K562 (cell line): ENCODE data around the gene ATF5. TPM values are rescaled to one million over a fixed set of nuclear protein-coding genes. Genes with fewer than 3 reads are reported as not detected.

Experiments used
- ATAC-seq: fragments of 200-7000 bp; cut with Tn5 transposase; 3 replicates; pipeline ENCODE4 v1.9.1; 2020; ENCODE audit warnings: moderate library complexity
- BruUV-seq: library from RNA; stranded (reverse); fragments of 400-500 nt; replicated peaks from 2 replicates; lab custom pipeline; 2021; lab: Mats Ljungman, UMichigan
- CTCF ChIA-PET: fragments of 300-600 bp; formaldehyde crosslinking; extraction: SDS; loops from one replicate; lab custom pipeline; 2021; ENCODE audit warnings: low intra/inter-chr PET ratio; lab: Yijun Ruan, JAX
- POLR2A ChIA-PET: fragments of 300-600, 350-650 bp; sonication (Branson Sonifier 250); formaldehyde crosslinking; extraction: SDS; loops from one replicate; lab custom pipeline; 2021; ENCODE audit warnings: antibody characterized with exemption, inconsistent platforms; lab: Yijun Ruan, JAX
- DNase-seq, 4 experiments: peaks; one replicate each; pipeline versions ENCODE4 v3.0.0 to v3.0.0-alpha.2; 2011 to 2018; ENCODE audit warnings: low spot score in 3 of 4, mixed read lengths in 3 of 4; ENCODE audit errors: extremely low read depth in 1 of 4
- FAIRE-seq: peaks from 2 replicates; lab custom pipeline; 2011; peaks lifted over from hg19 to GRCh38; lab: Jason Lieb, UNC
- H2AFZ ChIP-seq: 2 replicates; pipeline ENCODE4 v1.6.0; 2011; ENCODE audit warnings: low read depth, low read length, control low read depth, inconsistent platforms
- H3K27ac ChIP-seq: fragments of 200-600 bp; 3 replicates; pipeline ENCODE4 v1.8.0; 2011; ENCODE audit warnings: low read depth, mild to moderate bottlenecking, control low read depth, inconsistent platforms, low read length, moderate library complexity, mixed read lengths; ENCODE audit errors: extremely low read depth
- H3K27me3 ChIP-seq, 2 experiments: fragments of 300-600 bp in 1 of 2; 2 replicates in 1 of 2; 3 replicates in 1 of 2; pipeline versions ENCODE4 v1.6.0 to v1.8.0; 2011; ENCODE audit warnings: inconsistent platforms in 2 of 2, low read length in 2 of 2, mild to moderate bottlenecking in 1 of 2, mixed read lengths in 1 of 2, moderate library complexity in 1 of 2; ENCODE audit not compliant: control insufficient read depth in 2 of 2, insufficient read depth in 2 of 2
- H3K36me3 ChIP-seq: fragments of 300-600 bp; 3 replicates; pipeline ENCODE4 v1.8.0; 2011; ENCODE audit warnings: mild to moderate bottlenecking, low read length, inconsistent platforms; ENCODE audit not compliant: control insufficient read depth, insufficient read depth
- H3K4me1 ChIP-seq, 2 experiments: fragments of 200-600 bp in 1 of 2; replicated peaks in 1 of 2; 2 replicates in 1 of 2; 3 replicates in 1 of 2; pipeline versions ENCODE4 v1.5.1 to v1.8.0; 2011; ENCODE audit warnings: inconsistent platforms in 2 of 2, low read length in 2 of 2, mild to moderate bottlenecking in 1 of 2, mixed read lengths in 1 of 2, moderate library complexity in 1 of 2; ENCODE audit not compliant: control insufficient read depth in 2 of 2, insufficient read depth in 2 of 2
- H3K4me2 ChIP-seq: 2 replicates; pipeline ENCODE4 v1.6.1; 2011; ENCODE audit warnings: low read length, control low read depth, inconsistent platforms, mixed read lengths; ENCODE audit not compliant: insufficient read depth
- H3K4me3 ChIP-seq: fragments of 200-600 bp; sonication (generic), shearing (Covaris generic); 2 replicates; pipeline ENCODE4 v1.5.1; 2016; ENCODE audit warnings: control low read depth, inconsistent platforms
- H3K79me2 ChIP-seq: fragments of 200-600 bp; 3 replicates; pipeline ENCODE4 v1.8.0; 2011; ENCODE audit warnings: low read length, inconsistent platforms; ENCODE audit not compliant: control insufficient read depth, insufficient read depth
- H3K9ac ChIP-seq, 2 experiments: 2 replicates each; pipeline versions ENCODE4 v1.6.0 to v1.6.1; 2011; ENCODE audit warnings: low read depth in 2 of 2, low read length in 2 of 2, control low read depth in 1 of 2, inconsistent platforms in 1 of 2, mild to moderate bottlenecking in 1 of 2, mixed read lengths in 1 of 2; ENCODE audit not compliant: insufficient read depth in 1 of 2
- H3K9me1 ChIP-seq: one replicate; pipeline ENCODE4 v1.6.0; 2011; ENCODE audit warnings: inconsistent platforms, mild to moderate bottlenecking, low read length, moderate library complexity; ENCODE audit not compliant: control insufficient read depth, insufficient read depth
- H3K9me3 ChIP-seq: replicated peaks from 2 replicates; pipeline ENCODE4 v1.5.1; 2011; ENCODE audit warnings: low read depth, low read length, inconsistent platforms; ENCODE audit not compliant: control insufficient read depth, insufficient read depth
- H4K20me1 ChIP-seq: replicated peaks from 2 replicates; pipeline ENCODE4 v1.6.1; 2011; ENCODE audit warnings: low read length, inconsistent platforms, mixed read lengths; ENCODE audit not compliant: control insufficient read depth, insufficient read depth
- BACH1 ChIP-seq: fragments of 200-800 bp; sonication (Bioruptor generic); IDR thresholded peaks from 2 replicates; pipeline ENCODE4 v1.6.1; 2016; ENCODE audit warnings: missing genetic modification characterization, missing compliant biosample characterization
- ESRRB ChIP-seq: fragments of 250-450 bp; sonication (Bioruptor Pico); IDR thresholded peaks from 2 replicates; pipeline ENCODE4 v1.5.0; 2020; ENCODE audit warnings: mild to moderate bottlenecking, moderate library complexity, borderline replicate concordance
- HDAC3 ChIP-seq: fragments of 450-650 bp; IDR thresholded peaks from 2 replicates; pipeline ENCODE4 v1.6.1; 2018; ENCODE audit warnings: borderline replicate concordance, mild to moderate bottlenecking, moderate library complexity; ENCODE audit not compliant: partially characterized antibody
- KDM4B ChIP-seq, 2 experiments: fragments of 450-650 bp in 1 of 2; sonication (generic) in 1 of 2; IDR thresholded peaks; 2 replicates each; pipeline ENCODE4 v1.6.1; 2016 to 2017; ENCODE audit warnings: borderline replicate concordance in 2 of 2, antibody characterized with exemption in 1 of 2, low read depth in 1 of 2, mild to moderate bottlenecking in 1 of 2
- NCOA4 ChIP-seq: fragments of 450-650 bp; IDR thresholded peaks from 2 replicates; pipeline ENCODE4 v1.6.1; 2018; ENCODE audit warnings: mild to moderate bottlenecking; ENCODE audit not compliant: partially characterized antibody
- TCF7L2 ChIP-seq: fragments of 150-350 bp; IDR thresholded peaks from 2 replicates; pipeline ENCODE4 v1.6.1; 2016; ENCODE audit warnings: low read depth, mild to moderate bottlenecking, low read length, moderate library complexity
- ZNF175 ChIP-seq: fragments of 200-800 bp; sonication (Bioruptor generic); IDR thresholded peaks from 2 replicates; pipeline ENCODE4 v1.6.1; 2016; ENCODE audit warnings: low read depth, mild to moderate bottlenecking, missing genetic modification characterization, missing compliant biosample characterization
- ZNF253 ChIP-seq: fragments of 250-450 bp; sonication (Bioruptor Pico); conservative IDR thresholded peaks from 2 replicates; pipeline ENCODE4 v1.6.1; 2021; ENCODE audit warnings: mild to moderate bottlenecking
- ZNF347 ChIP-seq: fragments of 450-650 bp; formaldehyde crosslinking; IDR thresholded peaks from 2 replicates; pipeline ENCODE4 v1.4.0; 2020; ENCODE audit warnings: low read depth, mild to moderate bottlenecking, moderate library complexity
- ZNF780A ChIP-seq: fragments of 250-450 bp; sonication (Bioruptor Pico); IDR thresholded peaks from 2 replicates; pipeline ENCODE4 v1.5.0; 2021; ENCODE audit warnings: mild to moderate bottlenecking
- WGBS: fragments of 100-300 bp; shearing (Covaris generic); methylation state at CpG from one replicate; pipeline ENCODE4 v1.1.6; 2016; ENCODE audit warnings: low coverage, mixed read lengths; ENCODE audit not compliant: insufficient coverage; ENCODE audit errors: missing lambda C conversion rate; 5-methylcytosine and 5-hydroxymethylcytosine counted together
- in situ Hi-C: fragments of 300-500 bp; cut with MboI; formaldehyde crosslinking; loops from 4 replicates; pipeline ENCODE4 v1.15.0; 2018; ENCODE audit warnings: inconsistent platforms, mixed read lengths
- intact Hi-C: fragments of 100-400 bp; cut with micrococcal nuclease; formaldehyde crosslinking; loops from 2 replicates; pipeline ENCODE4 v1.14.2; 2022
- polyA plus RNA-seq, 8 experiments: library from polyadenylated mRNA; depleted of rRNA in 4 of 8; stranded (reverse) in 5 of 8; unstranded in 3 of 8; fragments of >200 nt; fragmentation: Nextera tagmentation in 2 of 8; fragmentation: Illumina TruSeq in 1 of 8; extraction: Ambion mirVana in 2 of 8; extraction: Trizol in 1 of 8; gene quantifications; 2 replicates each; pipeline versions ENCODE4 v1.2.1 to v1.2.3, GENCODE V29; 2011 to 2014; ENCODE audit warnings: inconsistent platforms in 1 of 8, missing spikeins in 1 of 8
- total RNA-seq, 7 experiments: library from RNA; depleted of rRNA in 6 of 7; stranded (reverse); fragments of >200 nt in 6 of 7; fragmentation: Illumina TruSeq in 2 of 7; extraction: Trizol in 2 of 7; gene quantifications; 2 replicates each; pipeline versions ENCODE4 v1.2.1 to v1.2.3, GENCODE V29; 2011 to 2021; ENCODE audit warnings: low replicate concordance in 1 of 7
- TF ChIP-seq, protein P1 (sequence below): sonication (generic); formaldehyde crosslinking; IDR thresholded peaks from 2 replicates; pipeline ENCODE4 v1.8.0; 2022; ENCODE audit warnings: mild to moderate bottlenecking, missing genetic modification reagents
- TF ChIP-seq, protein P2 (sequence below): fragments of 250-450 bp; sonication (Bioruptor Pico); IDR thresholded peaks from 2 replicates; pipeline ENCODE4 v1.9.0; 2021; ENCODE audit warnings: mild to moderate bottlenecking

ATF5 gene
- total and polyA plus RNA-seq, 9 of the 15 experiments (the other 6 are each of a cell fraction or from before 2014, with no cell fraction given), result 3.0 to 57.6 (median 11.1) TPM

- no peak for TF ChIP-seq ZNF347 (CRISPR knock-in tag)
- TF ChIP-seq ESRRB (CRISPR knock-in tag), result no peak
- TF ChIP-seq HDAC3, result no peak
- no peak for TF ChIP-seq ZNF780A (CRISPR knock-in tag)
- TF ChIP-seq KDM4B (IDR thresholded peaks at IDR 0.05; ENCODE audit: borderline replicate concordance in 2 of 2, low read depth in 1 of 2), result no peak
- TF ChIP-seq ZNF253 (CRISPR knock-in tag), result no peak
- TF ChIP-seq, protein P1, sequence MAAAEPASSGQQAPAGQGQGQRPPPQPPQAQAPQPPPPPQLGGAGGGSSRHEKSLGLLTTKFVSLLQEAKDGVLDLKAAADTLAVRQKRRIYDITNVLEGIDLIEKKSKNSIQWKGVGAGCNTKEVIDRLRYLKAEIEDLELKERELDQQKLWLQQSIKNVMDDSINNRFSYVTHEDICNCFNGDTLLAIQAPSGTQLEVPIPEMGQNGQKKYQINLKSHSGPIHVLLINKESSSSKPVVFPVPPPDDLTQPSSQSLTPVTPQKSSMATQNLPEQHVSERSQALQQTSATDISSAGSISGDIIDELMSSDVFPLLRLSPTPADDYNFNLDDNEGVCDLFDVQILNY (CRISPR knock-in tag), result no peak
- TF ChIP-seq NCOA4, result no peak
Measured at GRCh38 chr19:49950956-49951526, 22.0 kb downstream of the ATF5 start (continued).

- no peaks in the 10 kb centered on the region for H3K79me2 ChIP-seq
- H3K27me3 ChIP-seq, result no peaks in the 10 kb centered on the region; a peak in 2 of 5 replicates
- POLR2A ChIA-PET, result no interaction called here
- H4K20me1 ChIP-seq, result no peaks in the 10 kb centered on the region
- intact Hi-C loops (no loop called here), in situ Hi-C loops (no loop called here)
- no peak overlapping the region for H3K4me3 ChIP-seq
- FAIRE-seq, result no peak
- TF ChIP-seq, protein P2, sequence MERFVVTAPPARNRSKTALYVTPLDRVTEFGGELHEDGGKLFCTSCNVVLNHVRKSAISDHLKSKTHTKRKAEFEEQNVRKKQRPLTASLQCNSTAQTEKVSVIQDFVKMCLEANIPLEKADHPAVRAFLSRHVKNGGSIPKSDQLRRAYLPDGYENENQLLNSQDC (CRISPR knock-in tag), result no peak
- TF ChIP-seq BACH1 (tag) (no peak), ZNF175 (no peak), TCF7L2 (no peak)
- no peak overlapping the region for H3K4me2 ChIP-seq
- no peaks in the 10 kb centered on the region for H3K9me1 ChIP-seq
- peak overlapping the region in 1 of 2 experiments; percentile 53; a peak in 1 of 4 replicates for H3K9ac ChIP-seq
- BruUV-seq, result no TSS peak
- H3K9me3 ChIP-seq, result no peaks in the 10 kb centered on the region
- no peak for DNase-seq
- no peak for ATAC-seq
- peaks cover 18 to 21% of the 10 kb centered on the region in 2 experiments; a peak in 4 of 5 replicates for H3K4me1 ChIP-seq
- WGBS, result 36% methylated on average over 9 of the region's 9 CpGs
- H3K36me3 ChIP-seq, result no peaks in the 10 kb centered on the region
- H3K27ac ChIP-seq, result no peak overlapping the region
- no peak overlapping the region for H2AFZ ChIP-seq
- CTCF ChIA-PET, result no interaction called here
Measured at GRCh38 chr19:49951806-49952478, 22.9 kb downstream of the ATF5 start.
